Nephron (organoid): Measurements from ENCODE around the gene GAB1.

ENCODE experiments used
- H3K27ac Mint-ChIP-seq, 3 experiments: 2 replicates each; pipeline ENCODE4 v1.8.0; 2020; ENCODE audit warnings: mixed read lengths in 3 of 3, mild to moderate bottlenecking in 2 of 3, moderate library complexity in 1 of 3
- H3K27me3 Mint-ChIP-seq: 2 replicates; pipeline ENCODE4 v1.8.0; 2021; ENCODE audit warnings: low read depth, mild to moderate bottlenecking, moderate library complexity, mixed read lengths
- H3K36me3 Mint-ChIP-seq: 2 replicates; pipeline ENCODE4 v1.8.0; 2020; ENCODE audit warnings: low read depth, mixed read lengths
- H3K4me1 Mint-ChIP-seq: 2 replicates; pipeline ENCODE4 v1.8.0; 2020; ENCODE audit warnings: mixed read lengths
- H3K4me3 Mint-ChIP-seq, 3 experiments: 2 replicates each; pipeline ENCODE4 v1.8.0; 2020; ENCODE audit warnings: mild to moderate bottlenecking in 3 of 3, mixed read lengths in 3 of 3, moderate library complexity in 2 of 3
- H3K9me3 Mint-ChIP-seq: 2 replicates; pipeline ENCODE4 v1.8.0; 2020; ENCODE audit warnings: mixed read lengths
- TF ChIP-seq, protein P1 (sequence below), 3 experiments: fragments of 200-600 bp; sonication (generic); IDR thresholded peaks; one replicate each; pipeline ENCODE4 v1.5.0; 2021; ENCODE audit warnings: antibody characterized with exemption in 3 of 3; ENCODE audit not compliant: unreplicated experiment in 3 of 3

GAB1 gene

DNA sequence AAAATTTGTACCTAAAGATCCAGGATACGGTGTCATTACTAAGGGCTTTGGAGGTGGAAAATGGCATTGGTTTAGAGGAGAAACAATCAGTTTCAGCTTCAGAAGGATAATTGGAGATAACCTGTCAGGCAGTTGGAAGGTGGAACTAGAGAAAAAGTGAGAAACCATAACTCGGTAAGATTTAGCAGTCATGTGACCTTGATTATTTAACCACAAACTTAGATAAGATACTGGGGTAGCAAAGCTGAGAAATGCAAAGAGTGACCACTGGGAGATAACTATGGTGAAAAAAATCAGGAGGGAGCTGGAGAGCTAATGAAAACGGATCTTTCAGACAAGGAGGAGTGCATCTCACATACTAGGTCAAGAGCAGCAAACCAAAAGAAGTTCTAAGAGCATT is 118.5 kb downstream of the GAB1 start:
- Mint-ChIP-seq H3K4me3 (no peak overlapping the region), H3K27ac (no peak overlapping the region)

DNA sequence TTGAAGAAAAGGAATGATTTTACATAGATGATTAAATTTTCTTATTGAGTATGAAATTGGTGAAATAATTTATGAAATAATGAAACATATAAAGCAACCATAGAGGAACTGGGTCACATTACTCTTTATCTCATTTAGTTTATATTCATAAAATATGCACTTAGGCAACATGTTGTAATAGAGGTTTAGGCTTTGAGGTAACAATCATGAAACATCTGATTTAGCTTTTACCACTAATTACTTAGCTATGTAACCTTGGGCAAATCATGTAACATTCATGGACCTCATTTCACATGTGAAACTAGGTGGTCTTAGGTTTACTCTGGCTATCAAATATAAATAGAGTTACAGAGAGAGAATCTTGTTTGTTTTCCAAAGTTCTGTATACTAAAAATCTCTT is 122.3 kb downstream of the GAB1 start:
- no peak overlapping the region for H3K27ac Mint-ChIP-seq
- peaks cover 44% of the 10 kb centered on the region for H3K36me3 Mint-ChIP-seq
- H3K4me3 Mint-ChIP-seq = no peak overlapping the region
- no peaks in the 10 kb centered on the region for H3K4me1 Mint-ChIP-seq
- TF ChIP-seq, protein P1, sequence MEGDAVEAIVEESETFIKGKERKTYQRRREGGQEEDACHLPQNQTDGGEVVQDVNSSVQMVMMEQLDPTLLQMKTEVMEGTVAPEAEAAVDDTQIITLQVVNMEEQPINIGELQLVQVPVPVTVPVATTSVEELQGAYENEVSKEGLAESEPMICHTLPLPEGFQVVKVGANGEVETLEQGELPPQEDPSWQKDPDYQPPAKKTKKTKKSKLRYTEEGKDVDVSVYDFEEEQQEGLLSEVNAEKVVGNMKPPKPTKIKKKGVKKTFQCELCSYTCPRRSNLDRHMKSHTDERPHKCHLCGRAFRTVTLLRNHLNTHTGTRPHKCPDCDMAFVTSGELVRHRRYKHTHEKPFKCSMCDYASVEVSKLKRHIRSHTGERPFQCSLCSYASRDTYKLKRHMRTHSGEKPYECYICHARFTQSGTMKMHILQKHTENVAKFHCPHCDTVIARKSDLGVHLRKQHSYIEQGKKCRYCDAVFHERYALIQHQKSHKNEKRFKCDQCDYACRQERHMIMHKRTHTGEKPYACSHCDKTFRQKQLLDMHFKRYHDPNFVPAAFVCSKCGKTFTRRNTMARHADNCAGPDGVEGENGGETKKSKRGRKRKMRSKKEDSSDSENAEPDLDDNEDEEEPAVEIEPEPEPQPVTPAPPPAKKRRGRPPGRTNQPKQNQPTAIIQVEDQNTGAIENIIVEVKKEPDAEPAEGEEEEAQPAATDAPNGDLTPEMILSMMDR (IDR thresholded peaks at IDR 0.05; ENCODE audit: unreplicated experiment in 3 of 3) = no peak
- H3K9me3 Mint-ChIP-seq = no peaks in the 10 kb centered on the region
- H3K27me3 Mint-ChIP-seq = no peaks in the 10 kb centered on the region

More for the DNA sequence above, 118.5 kb downstream of the GAB1 start:
- H3K4me1 Mint-ChIP-seq = no peaks in the 10 kb centered on the region
- no peaks in the 10 kb centered on the region for H3K9me3 Mint-ChIP-seq
- peaks cover 30% of the 10 kb centered on the region for H3K36me3 Mint-ChIP-seq
- TF ChIP-seq, protein P1 (IDR thresholded peaks at IDR 0.05; ENCODE audit: unreplicated experiment in 3 of 3) = no peak
- no peaks in the 10 kb centered on the region for H3K27me3 Mint-ChIP-seq

DNA sequence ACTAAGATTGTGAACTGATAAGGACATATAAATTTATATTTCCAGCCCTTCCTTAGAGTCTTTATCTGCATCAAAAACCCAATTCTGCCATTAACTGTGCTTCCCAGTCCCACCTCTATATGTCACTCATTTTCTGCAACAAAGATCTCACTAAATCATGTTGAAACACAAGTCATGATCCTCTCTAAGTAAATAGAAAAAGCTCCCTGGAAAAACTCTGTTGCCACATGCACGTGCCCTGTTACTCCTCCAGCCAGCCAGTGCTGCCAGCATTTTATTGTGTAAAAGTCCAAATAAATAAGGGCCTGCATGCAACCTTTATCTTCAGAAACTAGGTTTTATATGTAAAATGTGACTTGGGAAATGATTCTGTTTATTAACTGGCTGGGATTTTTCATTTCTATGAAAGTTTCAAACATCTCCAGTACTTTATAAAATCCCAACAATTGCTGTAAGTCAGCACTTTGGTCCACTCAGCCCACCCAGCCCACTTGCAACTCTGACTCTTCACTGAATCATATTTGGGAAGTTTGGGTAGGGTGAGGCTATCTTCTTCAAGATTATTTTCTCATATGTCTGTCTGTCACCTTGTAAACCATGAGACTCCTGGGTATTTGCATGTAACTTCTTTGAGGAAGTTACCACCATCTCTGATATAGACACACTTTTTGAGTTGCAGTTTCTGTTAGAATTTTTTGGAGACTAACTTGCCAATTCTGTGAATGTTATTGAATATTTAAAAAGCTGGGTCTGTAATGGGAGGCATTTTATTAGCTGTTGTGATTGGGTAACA is 136.9 kb downstream of the GAB1 start:
- H3K4me3 Mint-ChIP-seq = no peak overlapping the region
- TF ChIP-seq, protein P1 (IDR thresholded peaks at IDR 0.05; ENCODE audit: unreplicated experiment in 3 of 3) = no peak
- H3K36me3 Mint-ChIP-seq = peaks cover 24% of the 10 kb centered on the region
- H3K27me3 Mint-ChIP-seq = no peaks in the 10 kb centered on the region
- H3K4me1 Mint-ChIP-seq = no peaks in the 10 kb centered on the region
- H3K9me3 Mint-ChIP-seq = no peaks in the 10 kb centered on the region
- H3K27ac Mint-ChIP-seq = no peak overlapping the region

DNA sequence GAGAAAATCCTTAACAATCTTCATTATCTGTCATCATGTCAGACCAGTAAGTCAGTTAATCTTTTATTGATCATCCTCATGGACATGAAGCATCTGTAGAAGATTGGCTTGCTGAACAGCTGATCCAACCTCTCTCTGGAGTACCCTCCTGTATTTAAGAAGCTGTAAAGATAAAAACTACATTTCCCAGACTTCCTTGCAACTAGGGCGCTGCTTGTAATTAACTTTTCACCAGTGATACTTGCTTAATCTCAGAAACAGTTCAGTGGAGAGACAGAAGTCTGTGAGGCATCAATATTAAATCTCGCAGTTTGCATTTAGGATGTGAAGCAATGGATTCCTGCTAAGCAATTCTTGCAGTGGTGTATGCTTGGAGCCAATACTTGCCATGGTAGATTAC is 140.8 kb downstream of the GAB1 start:
- Mint-ChIP-seq H3K36me3 (peaks cover 12% of the 10 kb centered on the region), H3K9me3 (no peaks in the 10 kb centered on the region), H3K27ac (no peak overlapping the region), H3K27me3 (no peaks in the 10 kb centered on the region), H3K4me3 (no peak overlapping the region), H3K4me1 (no peaks in the 10 kb centered on the region)
- TF ChIP-seq, protein P1 (IDR thresholded peaks at IDR 0.05; ENCODE audit: unreplicated experiment in 3 of 3) = no peak

DNA sequence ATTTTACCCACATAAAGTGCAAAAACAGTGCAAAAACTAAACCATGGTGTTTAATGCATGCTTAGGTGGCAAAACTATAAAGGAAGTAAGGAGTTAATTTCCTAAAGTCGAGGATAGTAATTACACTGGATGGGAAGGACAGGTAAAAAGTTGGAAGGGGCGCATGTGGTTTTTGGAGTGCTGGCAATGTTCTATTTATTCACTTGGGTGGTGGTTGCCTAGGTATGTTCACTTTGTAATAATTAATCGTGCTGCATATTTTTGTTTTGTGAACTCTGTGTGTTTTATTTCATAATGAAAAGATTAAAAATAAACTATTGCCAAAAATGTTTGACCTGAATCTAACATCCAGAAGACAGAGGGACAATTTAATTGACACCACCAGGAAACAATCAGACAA is 144.7 kb downstream of the GAB1 start:
- Mint-ChIP-seq H3K4me3 (no peak overlapping the region), H3K4me1 (no peaks in the 10 kb centered on the region), H3K27ac (no peak overlapping the region), H3K36me3 (no peaks in the 10 kb centered on the region), H3K9me3 (no peaks in the 10 kb centered on the region), H3K27me3 (no peaks in the 10 kb centered on the region)
- TF ChIP-seq, protein P1 (IDR thresholded peaks at IDR 0.05; ENCODE audit: unreplicated experiment in 3 of 3) = no peak

DNA sequence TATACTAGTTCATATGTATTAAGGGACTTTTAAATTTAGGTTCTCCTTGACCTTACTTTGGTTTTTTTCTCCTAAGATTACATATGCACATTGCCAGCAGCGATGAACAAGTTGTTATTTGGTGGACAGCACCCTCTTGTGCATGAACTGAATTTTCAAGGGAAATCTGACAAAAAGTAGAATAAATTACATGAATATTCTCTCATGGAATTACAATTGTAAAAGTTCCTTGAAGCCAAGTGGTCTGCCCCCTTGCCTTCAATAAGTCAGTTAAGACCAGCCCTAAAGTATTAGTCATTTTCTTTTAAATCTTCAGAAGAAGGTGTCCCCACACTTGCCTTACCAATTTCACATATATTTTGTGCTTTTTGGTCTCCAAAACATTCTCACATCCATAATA is 146.2 kb downstream of the GAB1 start:
- Mint-ChIP-seq H3K9me3 (no peaks in the 10 kb centered on the region), H3K4me3 (no peak overlapping the region)

More for the DNA sequence above, 146.2 kb downstream of the GAB1 start:
- Mint-ChIP-seq H3K36me3 (no peaks in the 10 kb centered on the region), H3K27me3 (no peaks in the 10 kb centered on the region), H3K27ac (no peak overlapping the region), H3K4me1 (no peaks in the 10 kb centered on the region)
- TF ChIP-seq, protein P1 (IDR thresholded peaks at IDR 0.05; ENCODE audit: unreplicated experiment in 3 of 3) = peak; percentile 57 to 68 (median 67)
